SU-DHL-6 (cell line): ENCODE data around the gene THSD7B.

ENCODE experiments used
- H2AFZ ChIP-seq: fragments of 200-600 bp; sonication (generic); 2 replicates; pipeline ENCODE4 v1.6.1; 2014; ENCODE audit warnings: low read depth, mild to moderate bottlenecking, moderate library complexity, mixed read lengths, antibody characterized with exemption, low read length; ENCODE audit not compliant: severe bottlenecking
- H3F3A ChIP-seq: fragments of 200-600 bp; shearing (Covaris generic); 2 replicates; pipeline ENCODE4 v1.6.0; 2016; ENCODE audit warnings: antibody characterized with exemption, mild to moderate bottlenecking; ENCODE audit not compliant: insufficient read depth
- H3K27ac ChIP-seq: fragments of 200-600 bp; sonication (generic); 2 replicates; pipeline ENCODE4 v1.5.1; 2016; ENCODE audit warnings: low read depth, mild to moderate bottlenecking, low read length, moderate library complexity, mixed read lengths
- H3K27me3 ChIP-seq: fragments of 200-600 bp; sonication (generic), shearing (Covaris generic); 2 replicates; pipeline ENCODE4 v1.6.0; 2014; ENCODE audit warnings: mild to moderate bottlenecking, low read length
- H3K36me3 ChIP-seq: fragments of 200-600 bp; sonication (generic); 2 replicates; pipeline ENCODE4 v1.6.1; 2014; ENCODE audit warnings: mild to moderate bottlenecking, low read length, mixed read lengths
- H3K4me2 ChIP-seq: fragments of 300-600, 200-600 bp; shearing (Covaris generic), sonication (generic); 2 replicates; pipeline ENCODE4 v1.6.0; 2014; ENCODE audit warnings: low read length, low read depth, mild to moderate bottlenecking; ENCODE audit not compliant: poor library complexity, severe bottlenecking
- H3K4me3 ChIP-seq: fragments of 200-600 bp; sonication (generic); 2 replicates; pipeline ENCODE4 v1.5.1; 2014; ENCODE audit warnings: antibody characterized with exemption, low read length, mild to moderate bottlenecking, mixed read lengths; ENCODE audit not compliant: insufficient read depth, poor library complexity, severe bottlenecking
- H3K79me2 ChIP-seq: fragments of 200-600 bp; sonication (generic); 2 replicates; pipeline ENCODE4 v1.6.1; 2014; ENCODE audit warnings: mild to moderate bottlenecking, low read length, moderate library complexity; ENCODE audit not compliant: insufficient read depth
- H3K9ac ChIP-seq: fragments of 200-600 bp; sonication (generic); 2 replicates; pipeline ENCODE4 v1.7.0; 2014; ENCODE audit warnings: mild to moderate bottlenecking, low read length
- H3K9me2 ChIP-seq: fragments of 200-600 bp; sonication (generic); replicated peaks from 2 replicates; pipeline ENCODE4 v1.6.1; 2014; ENCODE audit warnings: low read length; ENCODE audit not compliant: insufficient read depth
- H3K9me3 ChIP-seq: fragments of 200-600 bp; sonication (generic); 2 replicates; pipeline ENCODE4 v1.6.1; 2014; ENCODE audit warnings: low read length, mixed read lengths; ENCODE audit not compliant: insufficient read depth
- H4K20me1 ChIP-seq: fragments of 200-600 bp; sonication (generic); 2 replicates; pipeline ENCODE4 v1.6.1; 2014; ENCODE audit warnings: low read depth, mild to moderate bottlenecking, antibody characterized with exemption, low read length, moderate library complexity, mixed read lengths
- CTCF ChIP-seq: fragments of 200-600 bp; sonication (generic); IDR thresholded peaks from one replicate; pipeline ENCODE4 v1.5.1; 2017; ENCODE audit warnings: antibody characterized with exemption, mild to moderate bottlenecking, low read length, moderate library complexity; ENCODE audit not compliant: insufficient read depth, poor library complexity, severe bottlenecking
- EZH2phosphoT487 ChIP-seq: fragments of 200-600 bp; sonication (generic), shearing (Covaris generic); conservative IDR thresholded peaks from 2 replicates; pipeline ENCODE4 v1.6.1; 2018; ENCODE audit warnings: mild to moderate bottlenecking, antibody characterized with exemption, low read length, moderate library complexity, mixed read lengths

The THSD7B gene

DNA sequence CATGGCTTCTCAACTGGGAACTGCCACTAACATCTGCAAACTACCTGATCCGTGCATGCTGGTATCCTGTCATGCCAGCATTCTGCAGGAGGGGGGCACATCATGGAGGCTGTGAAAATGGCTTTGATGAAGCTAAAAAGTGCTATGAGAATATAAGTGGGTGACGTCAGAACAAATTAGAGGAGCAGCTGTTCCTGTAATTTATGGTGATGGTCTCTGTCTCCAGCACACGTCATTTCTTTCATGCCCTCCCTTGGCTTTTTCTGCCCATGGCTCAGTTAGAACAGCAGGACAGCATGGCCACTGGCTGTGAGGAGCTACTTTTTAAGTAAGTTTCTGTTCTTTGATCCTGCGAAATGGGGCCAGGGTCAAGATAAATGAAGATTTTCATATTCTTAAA lies 466.3 kb downstream of the THSD7B start:
- Histone ChIP-seq H3K9me3 (no peaks in the 10 kb centered on the region), H3K27ac (no peak overlapping the region), H3K79me2 (no peaks in the 10 kb centered on the region), H3K9ac (no peak overlapping the region), H2AFZ (no peak overlapping the region), H3K4me2 (no peak overlapping the region), H4K20me1 (no peaks in the 10 kb centered on the region), H3K4me3 (no peak overlapping the region), H3K36me3 (no peaks in the 10 kb centered on the region), H3K27me3 (no peaks in the 10 kb centered on the region), H3K9me2 (no peaks in the 10 kb centered on the region), H3F3A (no peaks in the 10 kb centered on the region)
- TF ChIP-seq EZH2phosphoT487, result no peak
- TF ChIP-seq CTCF, result no peak

- Histone ChIP-seq H3F3A (no peaks in the 10 kb centered on the region), H3K27ac (no peak overlapping the region), H3K9me2 (no peaks in the 10 kb centered on the region), H3K36me3 (no peaks in the 10 kb centered on the region), H3K4me3 (no peak overlapping the region), H3K9ac (no peak overlapping the region), H4K20me1 (no peaks in the 10 kb centered on the region), H3K79me2 (no peaks in the 10 kb centered on the region), H2AFZ (no peak overlapping the region), H3K27me3 (no peaks in the 10 kb centered on the region), H3K9me3 (no peaks in the 10 kb centered on the region), H3K4me2 (no peak overlapping the region)
- TF ChIP-seq CTCF (no peak), EZH2phosphoT487 (no peak)
These were observed 466.7 kb downstream of the THSD7B start for GRCh38 chr2:137232076-137232475.

GRCh38 chr2:137233091-137233490 lies 467.7 kb downstream of the THSD7B start:
- TF ChIP-seq CTCF (no peak), EZH2phosphoT487 (no peak)

More at GRCh38 chr2:137233091-137233490, 467.7 kb downstream of the THSD7B start:
- H3K27me3 ChIP-seq, result no peaks in the 10 kb centered on the region
- H3K4me2 ChIP-seq, result no peak overlapping the region
- no peaks in the 10 kb centered on the region for H4K20me1 ChIP-seq
- H2AFZ ChIP-seq, result no peak overlapping the region
- no peaks in the 10 kb centered on the region for H3K9me2 ChIP-seq
- no peaks in the 10 kb centered on the region for H3K79me2 ChIP-seq
- H3K4me3 ChIP-seq, result no peak overlapping the region
- no peaks in the 10 kb centered on the region for H3K9me3 ChIP-seq
- no peaks in the 10 kb centered on the region for H3K36me3 ChIP-seq
- H3F3A ChIP-seq, result no peaks in the 10 kb centered on the region
- no peak overlapping the region for H3K27ac ChIP-seq
- H3K9ac ChIP-seq, result no peak overlapping the region
